Spleen (tissue), 11 donors: ENCODE data around the gene PRSS8. TPM values are rescaled to one million over a fixed set of nuclear protein-coding genes. Genes with fewer than 3 reads are reported as not detected.
"Not testable (repeated sequence)": the region's sequence is repeated elsewhere in the genome, so short reads cannot be mapped to it uniquely, and the experiment has no call there.

ENCODE experiments used
- DNase-seq: peaks from one replicate; pipeline ENCODE4 v3.0.0-alpha.2; 2020
- H3K27ac ChIP-seq, 8 donors: fragments of 200-600 bp; sonication (generic) in 7 of 8; 1 replicate in 4 of 8; 2 replicates in 4 of 8; pipeline versions ENCODE4 v1.5.0 to v1.8.0; 2016 to 2021; ENCODE audit warnings: inconsistent platforms in 4 of 8, mild to moderate bottlenecking in 4 of 8, moderate library complexity in 1 of 8
- H3K27me3 ChIP-seq, 7 donors: fragments of 200-600 bp; sonication (generic) in 6 of 7; replicated peaks in 1 of 7; 1 replicate in 4 of 7; 2 replicates in 3 of 7; pipeline versions ENCODE4 v1.5.0 to v1.8.0; 2016 to 2021; ENCODE audit warnings: inconsistent platforms in 3 of 7, mild to moderate bottlenecking in 1 of 7
- H3K36me3 ChIP-seq, 6 donors: fragments of 200-600 bp; sonication (generic) in 5 of 6; 1 replicate in 4 of 6; 2 replicates in 2 of 6; pipeline versions ENCODE4 v1.5.0 to v1.8.0; 2016 to 2021; ENCODE audit warnings: inconsistent platforms in 2 of 6
- H3K4me1 ChIP-seq, 6 donors: fragments of 200-600 bp; sonication (generic) in 5 of 6; 1 replicate in 3 of 6; 2 replicates in 3 of 6; pipeline versions ENCODE4 v1.5.0 to v1.8.0; 2016 to 2021; ENCODE audit warnings: inconsistent platforms in 3 of 6
- H3K4me3 ChIP-seq, 8 donors: fragments of 200-600 bp; sonication (generic) in 7 of 8; 1 replicate in 4 of 8; 2 replicates in 4 of 8; pipeline versions ENCODE4 v1.5.0 to v1.8.0; 2016 to 2021; ENCODE audit warnings: inconsistent platforms in 4 of 8, mild to moderate bottlenecking in 4 of 8, moderate library complexity in 2 of 8
- H3K9me3 ChIP-seq, 8 donors: fragments of 200-600 bp; sonication (generic) in 7 of 8; 1 replicate in 4 of 8; 2 replicates in 4 of 8; pipeline versions ENCODE4 v1.5.0 to v1.8.0; 2016 to 2021; ENCODE audit warnings: inconsistent platforms in 4 of 8
- POLR2A ChIP-seq, 3 donors: fragments of 450-650 bp; IDR thresholded peaks; one replicate each; pipeline ENCODE4 v1.5.1; 2017; ENCODE audit warnings: antibody characterized with exemption in 3 of 3, mild to moderate bottlenecking in 1 of 3
- POLR2AphosphoS5 ChIP-seq, 3 donors: sonication (generic); formaldehyde crosslinking; IDR thresholded peaks; one replicate each; pipeline ENCODE4 v1.5.1; 2017; ENCODE audit warnings: antibody characterized with exemption in 3 of 3
- WGBS, 5 donors: extraction: QIAGEN DNeasy Blood & Tissue Kit in 3 of 5; methylation state at CpG; one replicate each; pipeline versions ENCODE4 v1.1.5 to v1.1.7; 2013 to 2018; 5-methylcytosine and 5-hydroxymethylcytosine counted together
- intact Hi-C: fragments of 100-400 bp; cut with DNase I; formaldehyde crosslinking; loops from one replicate; pipeline ENCODE4 v1.15.0; 2023; ENCODE audit warnings: low total_unique reads
- polyA plus RNA-seq, 3 donors: library from polyadenylated mRNA; stranded (reverse); fragments of 200-250 nt; gene quantifications; one replicate each; pipeline ENCODE4 v1.2.1, GENCODE V29; 2013
- total RNA-seq, 7 donors: library from RNA; depleted of rRNA in 3 of 7; stranded (reverse); fragments of >200 nt in 3 of 7; fragmentation: NEBNext Ultra II Directional in 4 of 7; extraction: Animal tissue kit (Norgen Biotek cat#: 25700) in 4 of 7; gene quantifications; one replicate each; pipeline versions ENCODE4 v1.1.0 to v1.2.1, GENCODE V29; 2016 to 2021
- TF ChIP-seq, protein P1 (sequence below), 11 experiments: fragments of 200-600 bp in 7 of 11; fragments of 450-650 bp in 4 of 11; sonication (generic) in 4 of 11; IDR thresholded peaks in 8 of 11; conservative IDR thresholded peaks in 3 of 11; 1 replicate in 7 of 11; 2 replicates in 4 of 11; pipeline versions ENCODE4 v1.4.0 to v1.8.0; 2016 to 2021; ENCODE audit warnings: antibody characterized with exemption in 11 of 11, inconsistent platforms in 4 of 11, mild to moderate bottlenecking in 1 of 11
- donor health status: healthy with polysubstance abuse.
- donor health status: DM: no; HTN: no; CAD: no; lungs with moderate emphysema.
- donor health status: DM: no; HTN: no; CAD: no.
- donor health status: Bipolar disorder and iron deficiency.
- donor health status: healthy.
- donor health status: DM: no; HTN: no; CAD: no.
- donor health status: DM: yes; HTN: yes; CAD: no.

PRSS8 gene
- total and polyA plus RNA-seq, 10 donors: 0.07 to 0.19 (median 0.15) TPM; not detected in 7

DNA sequence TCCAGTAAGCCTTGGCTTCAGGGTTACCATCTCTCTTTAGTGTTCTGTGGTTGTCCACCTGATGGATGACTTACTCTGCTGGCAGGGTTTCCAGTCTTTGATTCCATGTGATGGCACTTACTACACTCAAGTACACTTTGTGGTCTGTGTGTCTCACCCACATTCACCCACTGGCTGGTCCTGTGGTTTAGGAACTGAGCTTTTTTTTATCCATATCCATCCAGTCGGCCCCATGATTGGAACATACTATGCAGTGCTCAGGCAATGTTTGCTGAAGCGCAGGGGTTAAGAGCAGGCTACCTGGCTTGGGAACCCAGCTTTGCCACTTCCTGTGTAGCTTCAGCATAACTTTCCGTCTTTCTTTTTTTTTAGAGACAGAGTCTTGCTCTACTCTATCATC, 41.6 kb upstream of the PRSS8 start:
- TF ChIP-seq POLR2A (IDR thresholded peaks at IDR 0.05) (no peak), POLR2AphosphoS5 (IDR thresholded peaks at IDR 0.05) (no peak)
- TF ChIP-seq, protein P1, sequence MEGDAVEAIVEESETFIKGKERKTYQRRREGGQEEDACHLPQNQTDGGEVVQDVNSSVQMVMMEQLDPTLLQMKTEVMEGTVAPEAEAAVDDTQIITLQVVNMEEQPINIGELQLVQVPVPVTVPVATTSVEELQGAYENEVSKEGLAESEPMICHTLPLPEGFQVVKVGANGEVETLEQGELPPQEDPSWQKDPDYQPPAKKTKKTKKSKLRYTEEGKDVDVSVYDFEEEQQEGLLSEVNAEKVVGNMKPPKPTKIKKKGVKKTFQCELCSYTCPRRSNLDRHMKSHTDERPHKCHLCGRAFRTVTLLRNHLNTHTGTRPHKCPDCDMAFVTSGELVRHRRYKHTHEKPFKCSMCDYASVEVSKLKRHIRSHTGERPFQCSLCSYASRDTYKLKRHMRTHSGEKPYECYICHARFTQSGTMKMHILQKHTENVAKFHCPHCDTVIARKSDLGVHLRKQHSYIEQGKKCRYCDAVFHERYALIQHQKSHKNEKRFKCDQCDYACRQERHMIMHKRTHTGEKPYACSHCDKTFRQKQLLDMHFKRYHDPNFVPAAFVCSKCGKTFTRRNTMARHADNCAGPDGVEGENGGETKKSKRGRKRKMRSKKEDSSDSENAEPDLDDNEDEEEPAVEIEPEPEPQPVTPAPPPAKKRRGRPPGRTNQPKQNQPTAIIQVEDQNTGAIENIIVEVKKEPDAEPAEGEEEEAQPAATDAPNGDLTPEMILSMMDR (IDR thresholded peaks at IDR 0.05 in 8 of 11, conservative IDR thresholded peaks at IDR 0.05 in 3 of 11): no peak
- H3K4me3 ChIP-seq: peak overlapping the region in 1 of 8 donors; percentile 47
- DNase-seq: no peak
- H3K9me3 ChIP-seq: no peaks in the 10 kb centered on the region
- H3K27ac ChIP-seq: peak overlapping the region in 5 of 8 donors; percentile 22 to 98 (median 93)
- peaks cover 0 to 4% (median 0%) of the 10 kb centered on the region in 6 donors for H3K36me3 ChIP-seq
- H3K4me1 ChIP-seq: peaks cover 23 to 48% (median 39%) of the 10 kb centered on the region in 6 donors
- no peaks in the 10 kb centered on the region for H3K27me3 ChIP-seq
- 12 to 26% (median 19%) methylated on average over 3 of the region's 3 CpGs for WGBS, 5 donors
- intact Hi-C loops: no loop called here

DNA sequence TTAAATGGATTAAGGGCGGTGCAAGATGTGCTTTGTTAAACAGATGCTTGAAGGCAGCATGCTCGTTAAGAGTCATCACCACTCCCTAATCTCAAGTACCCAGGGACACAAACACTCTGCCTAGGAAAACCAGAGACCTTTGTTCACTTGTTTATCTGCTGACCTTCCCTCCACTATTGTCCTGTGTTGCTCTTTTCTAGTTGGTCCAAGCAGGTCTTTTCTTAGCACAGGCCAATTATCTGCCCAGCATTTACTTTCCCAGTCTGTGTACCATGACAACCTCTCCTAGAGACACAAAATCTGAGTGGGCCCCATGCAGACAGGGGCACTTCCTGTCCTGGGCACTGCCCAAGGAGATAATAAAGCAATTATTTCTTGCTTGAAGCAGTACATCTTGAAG, 34.5 kb upstream of the PRSS8 start:
- H3K36me3 ChIP-seq, H3K27ac ChIP-seq, intact Hi-C loops, H3K27me3 ChIP-seq, DNase-seq, H3K4me1 ChIP-seq, H3K9me3 ChIP-seq, H3K4me3 ChIP-seq: not testable (repeated sequence)
- no CpG with 5 or more reads among the region's 2 CpGs for WGBS, 5 donors

DNA sequence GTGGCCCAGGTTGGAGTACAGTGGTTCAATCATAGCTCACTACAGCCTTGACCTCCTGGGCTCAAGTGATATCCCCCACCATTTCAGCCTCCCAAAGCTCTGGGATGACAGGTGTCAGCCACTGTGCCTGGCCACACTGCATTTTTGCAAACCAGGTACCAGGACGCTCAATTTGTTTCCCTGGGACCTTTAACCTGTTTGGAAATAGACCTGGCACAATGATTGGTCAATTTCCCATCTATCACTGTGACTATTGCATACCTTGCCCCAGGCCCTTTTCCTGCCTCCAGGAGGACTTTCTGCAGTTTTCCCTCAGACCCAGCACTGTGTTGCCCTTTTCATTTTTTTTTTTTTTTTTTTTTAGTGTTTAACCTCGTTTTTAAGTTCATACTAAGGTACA, 33.3 kb upstream of the PRSS8 start:
- Histone ChIP-seq H3K27me3 (no peaks in the 10 kb centered on the region), H3K4me3 (no peak overlapping the region), H3K9me3 (no peaks in the 10 kb centered on the region), H3K27ac (no peak overlapping the region), H3K4me1 (no peaks in the 10 kb centered on the region), H3K36me3 (no peaks in the 10 kb centered on the region)
- no peak for TF ChIP-seq POLR2AphosphoS5 (IDR thresholded peaks at IDR 0.05)
- TF ChIP-seq, protein P1 (IDR thresholded peaks at IDR 0.05 in 8 of 11, conservative IDR thresholded peaks at IDR 0.05 in 3 of 11): no peak
- TF ChIP-seq POLR2A (IDR thresholded peaks at IDR 0.05): no peak
- no peak for DNase-seq
- 58 to 90% (median 64%) methylated on average over 2 of the region's 2 CpGs for WGBS, 5 donors
- intact Hi-C loops: no loop called here

DNA sequence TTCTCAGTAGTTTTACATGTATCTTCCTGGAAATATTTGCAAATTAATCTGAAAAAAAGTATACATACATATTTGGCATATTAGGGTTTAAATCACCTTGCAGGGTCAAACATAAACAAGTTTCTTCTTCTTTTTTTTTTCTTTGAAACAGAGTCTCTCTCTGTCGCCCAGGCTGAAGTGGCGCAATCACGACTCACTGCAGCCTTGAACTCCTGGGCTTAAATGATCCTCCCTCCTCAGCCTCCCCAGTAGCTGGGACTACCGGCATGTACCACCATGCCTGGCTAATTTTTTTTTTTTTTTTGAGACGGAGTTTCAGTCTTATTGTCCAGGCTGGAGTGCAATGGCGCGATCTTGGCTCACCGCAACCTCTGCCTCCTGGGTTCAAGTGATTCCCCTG, 31.8 kb upstream of the PRSS8 start:
- no peak for DNase-seq
- intact Hi-C loops: no loop called here

More for the DNA sequence above, 31.8 kb upstream of the PRSS8 start:
- TF ChIP-seq, protein P1 (IDR thresholded peaks at IDR 0.05 in 8 of 11, conservative IDR thresholded peaks at IDR 0.05 in 3 of 11): no peak
- no peak for TF ChIP-seq POLR2A (IDR thresholded peaks at IDR 0.05)
- TF ChIP-seq POLR2AphosphoS5 (IDR thresholded peaks at IDR 0.05): no peak
- Histone ChIP-seq H3K27me3 (no peaks in the 10 kb centered on the region), H3K4me3 (no peak overlapping the region), H3K27ac (no peak overlapping the region), H3K9me3 (no peaks in the 10 kb centered on the region), H3K4me1 (no peaks in the 10 kb centered on the region), H3K36me3 (no peaks in the 10 kb centered on the region)
- WGBS, 5 donors: 85 to 90% (median 88%) methylated on average over 8 of the region's 8 CpGs
